ENCODE data around the gene NPLOC4. TPM values are rescaled to one million over a fixed set of nuclear protein-coding genes. Genes with fewer than 3 reads are reported as not detected.

Gene NPLOC4
- total and polyA plus RNA-seq, 2 of the 13 experiments (the other 11 are each of a cell fraction or from before 2014, with no cell fraction given): 57.0 to 97.0 TPM

- TF ChIP-seq, protein P1, sequence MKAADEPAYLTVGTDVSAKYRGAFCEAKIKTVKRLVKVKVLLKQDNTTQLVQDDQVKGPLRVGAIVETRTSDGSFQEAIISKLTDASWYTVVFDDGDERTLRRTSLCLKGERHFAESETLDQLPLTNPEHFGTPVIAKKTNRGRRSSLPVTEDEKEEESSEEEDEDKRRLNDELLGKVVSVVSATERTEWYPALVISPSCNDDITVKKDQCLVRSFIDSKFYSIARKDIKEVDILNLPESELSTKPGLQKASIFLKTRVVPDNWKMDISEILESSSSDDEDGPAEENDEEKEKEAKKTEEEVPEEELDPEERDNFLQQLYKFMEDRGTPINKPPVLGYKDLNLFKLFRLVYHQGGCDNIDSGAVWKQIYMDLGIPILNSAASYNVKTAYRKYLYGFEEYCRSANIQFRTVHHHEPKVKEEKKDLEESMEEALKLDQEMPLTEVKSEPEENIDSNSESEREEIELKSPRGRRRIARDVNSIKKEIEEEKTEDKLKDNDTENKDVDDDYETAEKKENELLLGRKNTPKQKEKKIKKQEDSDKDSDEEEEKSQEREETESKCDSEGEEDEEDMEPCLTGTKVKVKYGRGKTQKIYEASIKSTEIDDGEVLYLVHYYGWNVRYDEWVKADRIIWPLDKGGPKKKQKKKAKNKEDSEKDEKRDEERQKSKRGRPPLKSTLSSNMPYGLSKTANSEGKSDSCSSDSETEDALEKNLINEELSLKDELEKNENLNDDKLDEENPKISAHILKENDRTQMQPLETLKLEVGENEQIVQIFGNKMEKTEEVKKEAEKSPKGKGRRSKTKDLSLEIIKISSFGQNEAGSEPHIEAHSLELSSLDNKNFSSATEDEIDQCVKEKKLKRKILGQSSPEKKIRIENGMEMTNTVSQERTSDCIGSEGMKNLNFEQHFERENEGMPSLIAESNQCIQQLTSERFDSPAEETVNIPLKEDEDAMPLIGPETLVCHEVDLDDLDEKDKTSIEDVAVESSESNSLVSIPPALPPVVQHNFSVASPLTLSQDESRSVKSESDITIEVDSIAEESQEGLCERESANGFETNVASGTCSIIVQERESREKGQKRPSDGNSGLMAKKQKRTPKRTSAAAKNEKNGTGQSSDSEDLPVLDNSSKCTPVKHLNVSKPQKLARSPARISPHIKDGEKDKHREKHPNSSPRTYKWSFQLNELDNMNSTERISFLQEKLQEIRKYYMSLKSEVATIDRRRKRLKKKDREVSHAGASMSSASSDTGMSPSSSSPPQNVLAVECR (CRISPR knock-in tag; IDR thresholded peaks at IDR 0.05; ENCODE audit: borderline replicate concordance): peak; percentile 99
- peak; percentile 94 for TF ChIP-seq HOXA3 (CRISPR knock-in tag; IDR thresholded peaks at IDR 0.05)
- TF ChIP-seq NBN (conservative IDR thresholded peaks at IDR 0.05): no peak
- TF ChIP-seq PRPF4 (IDR thresholded peaks at IDR 0.05; ENCODE audit: low read depth, low read length, poor library complexity, severe bottlenecking): no peak
- peak; percentile 79; the same call in 1 of the 2 replicates for TF ChIP-seq HDAC2 (CRISPR knock-in tag; IDR thresholded peaks at IDR 0.05)
- TF ChIP-seq TBP (CRISPR knock-in tag; IDR thresholded peaks at IDR 0.05): no peak
- TF ChIP-seq NFKBIZ (CRISPR knock-in tag; IDR thresholded peaks at IDR 0.05): peak; percentile 44; the same call in 1 of the 2 replicates
- TF ChIP-seq ZNF205 (CRISPR knock-in tag; IDR thresholded peaks at IDR 0.05): peak; percentile 66
- peak; percentile 78 for TF ChIP-seq ZSCAN21 (CRISPR knock-in tag; IDR thresholded peaks at IDR 0.05; ENCODE audit: borderline replicate concordance)
- TF ChIP-seq MXI1 (IDR thresholded peaks at IDR 0.05; ENCODE audit: borderline replicate concordance, low read depth, low read length): peak; percentile 98
- no peak for TF ChIP-seq SOX6 (IDR thresholded peaks at IDR 0.05)
- peak; percentile 21; the same call in 1 of the 2 replicates for TF ChIP-seq SOX6 (CRISPR knock-in tag; IDR thresholded peaks at IDR 0.05)
- TF ChIP-seq IKZF1 (IDR thresholded peaks at IDR 0.05): no peak
- TF ChIP-seq, protein P2, sequence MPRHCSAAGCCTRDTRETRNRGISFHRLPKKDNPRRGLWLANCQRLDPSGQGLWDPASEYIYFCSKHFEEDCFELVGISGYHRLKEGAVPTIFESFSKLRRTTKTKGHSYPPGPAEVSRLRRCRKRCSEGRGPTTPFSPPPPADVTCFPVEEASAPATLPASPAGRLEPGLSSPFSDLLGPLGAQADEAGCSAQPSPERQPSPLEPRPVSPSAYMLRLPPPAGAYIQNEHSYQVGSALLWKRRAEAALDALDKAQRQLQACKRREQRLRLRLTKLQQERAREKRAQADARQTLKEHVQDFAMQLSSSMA (CRISPR knock-in tag; IDR thresholded peaks at IDR 0.05): peak; percentile 54; the same call in 1 of the 2 replicates
- no peak for TF ChIP-seq PAF1 (CRISPR knock-in tag; IDR thresholded peaks at IDR 0.05)
- 0 out of 2 replicates have a peak, but pooled peaks have one; percentile 40 for TF ChIP-seq ZNF460 (CRISPR knock-in tag; IDR thresholded peaks at IDR 0.05; ENCODE audit: borderline replicate concordance)
- no peak for TF ChIP-seq ZMYM3 (CRISPR knock-in tag; IDR thresholded peaks at IDR 0.05)
- TF ChIP-seq MBNL3 (CRISPR knock-in tag; conservative IDR thresholded peaks at IDR 0.05): no peak
- TF ChIP-seq PRMT3 (CRISPR knock-in tag; IDR thresholded peaks at IDR 0.05; ENCODE audit: borderline replicate concordance, low read depth): no peak
- TF ChIP-seq FOSL2 (CRISPR knock-in tag; IDR thresholded peaks at IDR 0.05): peak; percentile 39; the same call in 1 of the 2 replicates
- TF ChIP-seq ZNF687 (CRISPR knock-in tag; IDR thresholded peaks at IDR 0.05): peak; percentile 68
Measured at GRCh38 chr17:81666342-81667191, 29.7 kb upstream of the NPLOC4 start, which contains the start of the genes CCDC137 and OXLD1 (continued).

Measured in HepG2 (cell line).